ENCODE data around the gene UBR4.

The UBR4 gene

GRCh38 chr1:19073311-19074186, 136.5 kb downstream of the UBR4 start:
- Histone ChIP-seq H3K4me3 (ENCODE audit: low read depth in 1 of 2, low read length in 1 of 2) (no peak overlapping the region), H3K9me3 (no peaks in the 10 kb centered on the region), H3K27me3 (no peaks in the 10 kb centered on the region), H3K4me1 (ENCODE audit: control insufficient read depth in 1 of 2, insufficient read depth in 1 of 2, low read depth in 1 of 2, low read length in 1 of 2) (peaks cover under 1 to 3% of the 10 kb centered on the region in 2 experiments), H3K27ac (no peak overlapping the region), H3K36me3 (peaks cover 66% of the 10 kb centered on the region)
- TF ChIP-seq CTCF (IDR thresholded peaks at IDR 0.05) = no peak

- Histone ChIP-seq H3K4me3 (ENCODE audit: low read depth in 1 of 2, low read length in 1 of 2) (no peak overlapping the region), H3K4me1 (ENCODE audit: control insufficient read depth in 1 of 2, insufficient read depth in 1 of 2, low read depth in 1 of 2, low read length in 1 of 2) (no peaks in the 10 kb centered on the region), H3K36me3 (peaks cover 55% of the 10 kb centered on the region), H3K27ac (no peak overlapping the region), H3K9me3 (no peaks in the 10 kb centered on the region), H3K27me3 (no peaks in the 10 kb centered on the region)
- no peak for TF ChIP-seq CTCF (IDR thresholded peaks at IDR 0.05)
These were observed 137.6 kb downstream of the UBR4 start for GRCh38 chr1:19072285-19072981.

GRCh38 chr1:19071674-19072281, 138.3 kb downstream of the UBR4 start:
- Histone ChIP-seq H3K9me3 (no peaks in the 10 kb centered on the region), H3K27me3 (no peaks in the 10 kb centered on the region), H3K4me3 (ENCODE audit: low read depth in 1 of 2, low read length in 1 of 2) (no peak overlapping the region), H3K27ac (no peak overlapping the region), H3K36me3 (peaks cover 48% of the 10 kb centered on the region), H3K4me1 (ENCODE audit: control insufficient read depth in 1 of 2, insufficient read depth in 1 of 2, low read depth in 1 of 2, low read length in 1 of 2) (no peaks in the 10 kb centered on the region)
- TF ChIP-seq CTCF (IDR thresholded peaks at IDR 0.05) = no peak

- H3K27me3 ChIP-seq = no peaks in the 10 kb centered on the region
- no peak for TF ChIP-seq CTCF (IDR thresholded peaks at IDR 0.05)
- no peak overlapping the region for H3K27ac ChIP-seq
- no peak overlapping the region for H3K4me3 ChIP-seq (ENCODE audit: low read depth in 1 of 2, low read length in 1 of 2)
- H3K4me1 ChIP-seq (ENCODE audit: control insufficient read depth in 1 of 2, insufficient read depth in 1 of 2, low read depth in 1 of 2, low read length in 1 of 2) = no peaks in the 10 kb centered on the region
- no peaks in the 10 kb centered on the region for H3K9me3 ChIP-seq
- H3K36me3 ChIP-seq = peaks cover 41% of the 10 kb centered on the region
These were observed 139.0 kb downstream of the UBR4 start for GRCh38 chr1:19070891-19071621.

- TF ChIP-seq CTCF (IDR thresholded peaks at IDR 0.05) = no peak
- Histone ChIP-seq H3K4me1 (ENCODE audit: control insufficient read depth in 1 of 2, insufficient read depth in 1 of 2, low read depth in 1 of 2, low read length in 1 of 2) (no peaks in the 10 kb centered on the region), H3K27me3 (no peaks in the 10 kb centered on the region), H3K27ac (no peak overlapping the region), H3K36me3 (peaks cover 33% of the 10 kb centered on the region), H3K4me3 (ENCODE audit: low read depth in 1 of 2, low read length in 1 of 2) (no peak overlapping the region), H3K9me3 (no peaks in the 10 kb centered on the region)
These were observed 139.8 kb downstream of the UBR4 start for GRCh38 chr1:19070197-19070651.

Data from neutrophil (primary cell).